ENCODE results near the gene GMEB1. TPM values are rescaled to one million over a fixed set of nuclear protein-coding genes. Genes with fewer than 3 reads are reported as not detected.
"Not testable (repeated sequence)": the region's sequence is repeated elsewhere in the genome, so short reads cannot be mapped to it uniquely, and the experiment has no call there.

The GMEB1 gene
- total RNA-seq, 1 experiment from 2014 or later = 4.7 TPM

DNA sequence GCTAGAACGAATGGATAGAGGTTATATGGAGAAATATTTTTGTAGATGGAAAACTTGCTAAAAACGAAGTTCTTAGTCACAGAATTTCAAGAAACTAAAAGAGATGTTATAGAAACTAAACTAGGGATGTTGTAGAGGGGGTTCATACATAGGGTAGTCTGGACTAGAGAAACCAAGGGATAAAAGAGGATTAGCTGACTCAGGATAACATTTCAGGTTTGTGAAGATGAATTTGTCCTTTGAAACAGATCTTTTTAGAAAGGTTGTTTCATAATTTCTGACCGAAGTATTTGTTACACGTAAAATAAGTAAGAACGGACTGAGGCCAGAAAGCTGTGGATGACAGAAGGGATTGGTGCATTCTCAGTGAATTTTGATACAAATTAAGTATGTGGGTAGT is 81.7 kb downstream of the GMEB1 start:
- DNase-seq (ENCODE audit: low read depth in 1 of 2, low spot score in 2 of 2) = no peak
- Histone ChIP-seq H3K4me1 (replicated peaks) (peaks cover 30% of the 10 kb centered on the region), H3K27me3 (replicated peaks) (no peaks in the 10 kb centered on the region), H3K27ac (peak overlapping the region; percentile 41; the same call in 1 of the 2 replicates), H3K36me3 (peaks cover 65% of the 10 kb centered on the region), H3K4me3 (no peak overlapping the region), H3K9me3 (replicated peaks) (no peaks in the 10 kb centered on the region)

DNA sequence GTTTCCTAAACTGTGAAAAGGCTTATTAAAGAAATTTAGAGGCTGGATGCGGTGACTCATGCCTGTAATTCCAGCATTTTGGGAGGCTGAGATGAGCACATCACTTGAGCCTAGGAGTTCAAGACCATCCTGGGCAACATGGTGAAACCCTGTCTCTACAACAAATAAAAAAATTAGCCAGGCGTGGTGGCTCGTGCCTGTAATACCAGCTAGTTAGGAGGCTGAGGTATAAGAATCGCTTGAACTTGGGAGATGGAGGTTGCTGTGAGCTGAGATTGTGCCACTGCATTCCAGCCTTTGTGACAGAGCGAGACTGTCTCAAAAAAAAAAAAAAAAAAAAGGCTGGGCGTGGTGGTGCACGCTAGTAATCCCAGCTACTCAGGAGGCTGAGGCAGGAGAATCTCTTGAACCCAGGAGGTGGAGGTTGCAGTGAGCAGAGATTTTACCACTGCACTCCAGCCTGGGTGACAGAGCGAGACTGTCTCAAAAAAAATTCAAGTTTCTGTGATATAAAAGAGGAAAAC is 82.2 kb downstream of the GMEB1 start:
- Histone ChIP-seq H3K36me3 (peaks cover 65% of the 10 kb centered on the region), H3K4me1 (replicated peaks) (peaks cover 30% of the 10 kb centered on the region), H3K27ac (peak overlapping the region; percentile 41)
- not testable (repeated sequence) for H3K9me3 ChIP-seq (replicated peaks); H3K27me3 ChIP-seq (replicated peaks); H3K4me3 ChIP-seq; DNase-seq (ENCODE audit: low read depth in 1 of 2, low spot score in 2 of 2)

DNA sequence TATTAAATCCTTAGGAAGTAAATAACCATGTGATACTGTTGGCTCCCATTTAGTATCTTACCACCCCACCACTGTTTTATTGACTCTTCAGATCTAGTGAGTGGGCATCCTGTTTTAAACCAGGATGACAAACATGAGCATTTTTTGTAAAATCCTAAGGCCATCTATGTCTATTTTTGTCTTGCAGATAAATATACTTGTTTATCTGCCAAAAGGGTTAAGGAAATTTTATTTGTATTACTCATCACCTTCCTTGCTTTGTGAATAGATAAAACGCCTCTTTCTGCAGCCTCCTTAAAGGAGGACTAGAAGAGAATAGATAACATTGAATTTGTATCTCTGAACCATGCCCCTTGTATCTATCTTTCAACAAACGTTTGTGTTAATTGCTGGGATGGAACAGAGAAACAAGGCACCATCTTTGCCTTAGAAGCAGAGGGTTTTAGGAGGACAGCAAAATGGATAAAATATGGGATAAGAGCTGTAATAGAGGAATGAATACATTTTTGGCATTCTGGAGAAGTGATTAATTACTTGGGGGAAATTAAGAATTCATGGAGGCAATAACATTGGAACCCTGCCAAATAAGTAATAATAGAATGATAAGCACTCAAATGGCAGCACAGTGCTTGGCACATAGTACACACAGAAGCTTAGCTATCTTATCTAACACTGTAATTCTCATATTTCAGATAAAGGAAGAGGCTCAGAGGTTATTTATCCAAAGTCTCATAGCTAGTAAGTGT is 82.9 kb downstream of the GMEB1 start:
- peak in 1 of 2 experiments; percentile 76 for DNase-seq (ENCODE audit: low read depth in 1 of 2, low spot score in 2 of 2)
- no peak overlapping the region for H3K4me3 ChIP-seq
- H3K4me1 ChIP-seq (replicated peaks) = peaks cover 30% of the 10 kb centered on the region
- H3K27me3 ChIP-seq (replicated peaks) = no peaks in the 10 kb centered on the region
- peaks cover 66% of the 10 kb centered on the region for H3K36me3 ChIP-seq
- peak overlapping the region; percentile 41 for H3K27ac ChIP-seq
- no peaks in the 10 kb centered on the region for H3K9me3 ChIP-seq (replicated peaks)

DNA sequence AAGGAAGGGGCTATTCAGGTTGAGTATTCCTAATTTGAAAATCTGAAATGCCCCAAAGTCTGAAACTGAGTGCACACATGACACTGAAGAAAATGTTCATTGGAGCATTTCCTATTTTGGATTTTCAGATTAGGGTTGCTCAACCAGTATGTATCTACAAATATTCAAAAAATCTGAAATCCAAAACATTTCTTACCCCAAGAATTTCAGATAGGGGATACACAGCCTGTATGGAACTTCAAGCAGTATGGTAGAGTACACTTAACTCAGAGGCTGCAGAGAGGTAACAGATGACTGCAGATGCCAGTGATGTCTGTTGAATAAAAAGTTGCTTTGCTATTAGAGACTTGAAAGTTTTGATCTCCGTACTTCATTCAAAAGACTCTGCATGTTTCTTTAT is 87.1 kb downstream of the GMEB1 start:
- Histone ChIP-seq H3K36me3 (peaks cover 79% of the 10 kb centered on the region), H3K4me1 (replicated peaks) (peaks cover 16% of the 10 kb centered on the region), H3K9me3 (replicated peaks) (0 out of 2 replicates have a peak, but pooled peaks cover 5% of the 10 kb centered on the region), H3K4me3 (no peak overlapping the region), H3K27ac (no peak overlapping the region), H3K27me3 (replicated peaks) (no peaks in the 10 kb centered on the region; the same call in 1 of the 2 replicates)
- DNase-seq (ENCODE audit: low read depth in 1 of 2, low spot score in 2 of 2) = no peak

DNA sequence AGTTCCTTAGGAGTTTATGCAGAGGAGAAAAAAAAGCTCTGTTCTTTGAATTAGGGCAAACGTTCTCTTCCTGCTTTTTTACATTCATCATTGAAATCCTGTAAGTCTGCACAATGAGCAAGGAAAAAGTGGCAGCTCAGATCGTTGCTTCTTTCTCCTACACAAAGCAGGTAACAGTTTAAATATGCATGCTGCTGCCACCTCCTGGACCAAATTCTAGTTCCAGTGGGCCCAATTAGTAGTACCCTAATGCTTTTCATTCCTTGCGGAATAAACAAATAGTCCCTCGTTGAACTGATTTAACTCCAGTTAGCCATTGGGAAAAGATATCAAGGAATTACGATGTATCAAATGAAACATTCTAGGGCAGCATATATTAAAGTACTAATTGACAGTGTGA is 88.3 kb downstream of the GMEB1 start:
- Histone ChIP-seq H3K27ac (no peak overlapping the region), H3K27me3 (replicated peaks) (no peaks in the 10 kb centered on the region; the same call in 1 of the 2 replicates), H3K36me3 (peaks cover 86% of the 10 kb centered on the region), H3K9me3 (replicated peaks) (0 out of 2 replicates have a peak, but pooled peaks cover 5% of the 10 kb centered on the region), H3K4me1 (replicated peaks) (peaks cover 6% of the 10 kb centered on the region), H3K4me3 (no peak overlapping the region)
- DNase-seq (ENCODE audit: low read depth in 1 of 2, low spot score in 2 of 2) = no peak

DNA sequence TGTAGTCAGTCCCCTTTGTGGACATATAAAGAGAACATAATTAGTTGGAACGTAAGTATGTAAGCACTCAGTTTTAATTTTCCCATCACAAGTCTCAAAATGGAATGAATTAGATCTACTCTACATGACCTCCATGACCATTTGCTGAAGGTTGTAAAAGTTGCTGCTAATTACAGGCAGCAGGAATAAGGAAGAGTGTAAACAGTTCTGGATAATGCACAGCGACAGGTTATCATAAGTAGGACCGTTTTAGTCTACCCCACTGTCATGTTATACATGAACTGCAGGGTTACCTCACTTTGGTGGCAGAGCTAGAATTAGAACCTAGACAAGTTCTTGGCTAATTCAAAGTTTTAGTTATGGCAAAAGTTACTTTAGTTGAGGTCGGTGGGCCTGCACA is 89.8 kb downstream of the GMEB1 start:
- Histone ChIP-seq H3K4me3 (no peak overlapping the region), H3K36me3 (peaks cover 90% of the 10 kb centered on the region)

DNA sequence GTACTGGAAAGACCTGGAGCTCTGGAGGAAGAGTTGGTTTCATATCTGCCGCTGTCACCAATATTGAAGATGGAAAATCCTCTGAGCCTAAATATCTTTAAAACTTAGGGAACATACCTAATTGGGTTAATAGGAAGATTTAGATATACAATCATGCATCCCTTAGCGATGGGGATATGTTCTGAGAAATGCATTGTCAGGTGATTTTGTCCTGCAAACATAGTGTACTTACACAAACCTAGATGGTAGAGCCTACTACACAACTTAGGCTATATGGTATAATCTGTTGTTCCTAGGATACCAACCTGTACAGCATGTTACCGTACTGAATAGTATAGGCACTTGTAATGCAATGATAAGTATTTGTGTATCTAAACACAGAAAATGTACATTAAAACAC is 90.7 kb downstream of the GMEB1 start:
- Histone ChIP-seq H3K27me3 (replicated peaks) (no peaks in the 10 kb centered on the region; the same call in 1 of the 2 replicates), H3K4me3 (no peak overlapping the region), H3K36me3 (peaks cover 85% of the 10 kb centered on the region), H3K27ac (no peak overlapping the region), H3K9me3 (replicated peaks) (0 out of 2 replicates have a peak, but pooled peaks cover 5% of the 10 kb centered on the region), H3K4me1 (replicated peaks) (peaks cover 3% of the 10 kb centered on the region; the same call in 1 of the 2 replicates)
- DNase-seq (ENCODE audit: low read depth in 1 of 2, low spot score in 2 of 2) = no peak

More for the DNA sequence above, 89.8 kb downstream of the GMEB1 start:
- Histone ChIP-seq H3K27me3 (replicated peaks) (no peaks in the 10 kb centered on the region; the same call in 1 of the 2 replicates), H3K4me1 (replicated peaks) (peaks cover 3% of the 10 kb centered on the region; the same call in 1 of the 2 replicates), H3K9me3 (replicated peaks) (0 out of 2 replicates have a peak, but pooled peaks cover 5% of the 10 kb centered on the region), H3K27ac (no peak overlapping the region)
- no peak for DNase-seq (ENCODE audit: low read depth in 1 of 2, low spot score in 2 of 2)

DNA sequence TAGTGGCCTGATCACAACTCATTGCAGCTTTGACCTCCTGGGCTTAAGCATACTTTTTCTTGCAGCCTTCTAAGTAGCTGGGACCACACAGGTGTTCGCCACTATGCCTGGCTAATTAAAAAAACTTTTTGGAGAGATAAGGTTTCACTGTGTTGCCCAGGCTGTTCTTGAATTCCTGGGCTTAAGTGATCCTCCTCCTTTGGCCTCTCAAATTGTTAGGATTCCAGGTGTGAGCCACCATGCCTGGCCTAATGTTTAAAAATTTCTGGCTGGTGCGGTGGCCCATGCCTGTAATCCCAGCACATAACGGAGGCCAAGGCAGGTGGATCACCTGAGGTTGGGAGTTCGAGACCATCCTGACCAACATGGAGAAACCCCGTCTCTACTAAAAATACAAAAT is 92.6 kb downstream of the GMEB1 start:
- no peak for DNase-seq (ENCODE audit: low read depth in 1 of 2, low spot score in 2 of 2)
- no peaks in the 10 kb centered on the region; the same call in 1 of the 2 replicates for H3K27me3 ChIP-seq (replicated peaks)
- 0 out of 2 replicates have a peak, but pooled peaks cover 5% of the 10 kb centered on the region for H3K9me3 ChIP-seq (replicated peaks)
- no peak overlapping the region for H3K4me3 ChIP-seq
- H3K4me1 ChIP-seq (replicated peaks) = peaks cover 3% of the 10 kb centered on the region; the same call in 1 of the 2 replicates
- no peak overlapping the region for H3K27ac ChIP-seq
- H3K36me3 ChIP-seq = peaks cover 85% of the 10 kb centered on the region

DNA sequence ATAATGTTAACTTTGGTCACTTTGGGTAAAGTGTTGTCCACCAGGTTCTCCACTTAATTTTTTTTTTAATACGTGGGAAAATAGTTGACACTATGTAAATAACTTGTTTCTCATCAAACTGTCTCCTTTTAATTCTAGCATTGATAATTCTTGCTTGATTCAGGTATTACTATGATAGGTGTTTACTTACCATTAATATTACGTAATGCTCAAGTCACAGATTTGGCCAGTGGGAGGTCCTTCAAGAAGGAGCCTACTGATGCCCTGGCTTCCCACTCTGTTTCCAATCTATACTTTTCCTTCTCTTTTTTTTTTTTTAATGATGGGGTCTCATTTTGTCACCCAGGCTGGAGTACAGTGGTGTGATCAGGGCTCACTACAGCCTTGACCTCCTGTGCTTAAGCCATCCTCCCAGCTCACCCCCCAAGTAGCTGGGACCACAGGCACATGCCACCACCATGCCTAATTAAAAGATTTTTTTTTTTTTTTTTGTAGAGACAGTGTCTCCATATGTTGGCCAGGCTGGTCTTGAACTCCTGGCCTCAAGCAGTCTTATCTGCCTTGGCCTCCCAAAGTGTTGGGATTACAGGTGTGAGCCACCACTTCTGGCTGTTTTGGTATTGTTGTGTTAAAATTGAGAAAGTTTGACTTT is 98.1 kb downstream of the GMEB1 start:
- peaks cover 68% of the 10 kb centered on the region for H3K36me3 ChIP-seq
- H3K27ac ChIP-seq = no peak overlapping the region
- no peak overlapping the region for H3K4me3 ChIP-seq
- H3K9me3 ChIP-seq (replicated peaks) = no peaks in the 10 kb centered on the region
- no peak for DNase-seq (ENCODE audit: low read depth in 1 of 2, low spot score in 2 of 2)
- no peaks in the 10 kb centered on the region for H3K4me1 ChIP-seq (replicated peaks)
- H3K27me3 ChIP-seq (replicated peaks) = no peaks in the 10 kb centered on the region

Other genes with a start within 250 kb of the GMEB1 start
- 52.7 and 64.3 TPM in 2 replicates for gene RCC1, start 162.7 kb upstream of the GMEB1 start, total RNA-seq (2014; rRNA removed; shearing (Covaris generic))
- gene TRNAU1AP, start 115.7 kb upstream of the GMEB1 start, total RNA-seq (2014; rRNA removed; shearing (Covaris generic)) = 17.4 and 26.1 TPM in 2 replicates
- 1.1 and 6.1 TPM in 2 replicates for gene RAB42, start 76.5 kb upstream of the GMEB1 start, total RNA-seq (2014; rRNA removed; shearing (Covaris generic))
- 32.0 and 36.3 TPM in 2 replicates for gene TAF12, start 25.7 kb upstream of the GMEB1 start, total RNA-seq (2014; rRNA removed; shearing (Covaris generic))
- not detected in 2 replicates for gene RNU11, start 20.2 kb upstream of the GMEB1 start, total RNA-seq (2014; rRNA removed; shearing (Covaris generic))
- 35.7 and 46.4 TPM in 2 replicates for gene YTHDF2, start 68.2 kb downstream of the GMEB1 start, total RNA-seq (2014; rRNA removed; shearing (Covaris generic))
- 0.03 and 0.05 TPM in 2 replicates for gene OPRD1, start 143.4 kb downstream of the GMEB1 start, total RNA-seq (2014; rRNA removed; shearing (Covaris generic))
- 2.1 and 5.3 TPM in 2 replicates for gene EPB41, start 245.8 kb downstream of the GMEB1 start, total RNA-seq (2014; rRNA removed; shearing (Covaris generic))